RWPE2 (cell line): ENCODE results near the gene PSME3IP1.

Experiments used
- ATAC-seq: fragments of 200-7000 bp; cut with Tn5 transposase; 3 replicates; pipeline ENCODE4 v1.9.1; 2021; ENCODE audit warnings: low read depth
- DNase-seq: peaks from one replicate; pipeline ENCODE4 v3.0.0-alpha.2; 2020; ENCODE audit warnings: low spot score
- H3K27ac ChIP-seq: fragments of 450-650 bp; 2 replicates; pipeline ENCODE4 v1.5.1; 2017; ENCODE audit warnings: mild to moderate bottlenecking; ENCODE audit not compliant: poor library complexity, severe bottlenecking
- H3K27me3 ChIP-seq: fragments of 250-450 bp; sonication (Bioruptor Pico); 2 replicates; pipeline ENCODE4 v1.5.1; 2021; ENCODE audit warnings: mild to moderate bottlenecking, moderate library complexity; ENCODE audit not compliant: insufficient read depth, poor library complexity, severe bottlenecking
- H3K36me3 ChIP-seq: fragments of 250-450 bp; sonication (Bioruptor Pico); 2 replicates; pipeline ENCODE4 v1.5.1; 2020; ENCODE audit warnings: low read depth, mild to moderate bottlenecking, moderate library complexity
- H3K4me1 ChIP-seq: fragments of 250-450 bp; sonication (Bioruptor Pico); 2 replicates; pipeline ENCODE4 v1.5.1; 2021; ENCODE audit warnings: mild to moderate bottlenecking, moderate library complexity; ENCODE audit not compliant: insufficient read depth, poor library complexity, severe bottlenecking
- H3K4me3 ChIP-seq: fragments of 250-450 bp; sonication (Bioruptor Pico); 2 replicates; pipeline ENCODE4 v1.5.1; 2021; ENCODE audit warnings: mild to moderate bottlenecking, moderate library complexity; ENCODE audit not compliant: severe bottlenecking
- H3K9me3 ChIP-seq: fragments of 250-450 bp; sonication (Bioruptor Pico); 2 replicates; pipeline ENCODE4 v1.5.1; 2021; ENCODE audit warnings: mild to moderate bottlenecking, moderate library complexity; ENCODE audit not compliant: severe bottlenecking
- CTCF ChIP-seq: fragments of 450-650 bp; IDR thresholded peaks from one replicate; pipeline ENCODE4 v1.5.1; 2017; ENCODE audit warnings: mild to moderate bottlenecking, moderate library complexity; ENCODE audit not compliant: poor library complexity, severe bottlenecking

PSME3IP1 gene

GRCh38 chr16:57185945-57186871 is at the start of gene PSME3IP1, which contains the start of gene RSPRY1:
Gene PSME3IP1, minus strand, starts transcription at chr16:57186039. Its CDS starts 12,185 bp downstream, at chr16:57173854.
Gene RSPRY1, plus strand, starts transcription at chr16:57186329. Its CDS starts 18,330 bp downstream, at chr16:57204659.
- no peaks in the 10 kb centered on the region for H3K27me3 ChIP-seq
- H3K4me3 ChIP-seq: peak within 1 kb of the TSS; percentile 79
- peaks cover 20% of the 10 kb centered on the region for H3K4me1 ChIP-seq
- no peaks in the 10 kb centered on the region for H3K9me3 ChIP-seq
- DNase-seq: peak; percentile 98
- peak; percentile 92 for ATAC-seq
- peaks cover 5% of the 10 kb centered on the region; the same call in 1 of the 2 replicates for H3K36me3 ChIP-seq
- peak within 1 kb of the TSS; percentile 84 for H3K27ac ChIP-seq
- TF ChIP-seq CTCF: no peak

- Histone ChIP-seq H3K27ac (no peak overlapping the region), H3K9me3 (no peaks in the 10 kb centered on the region), H3K4me1 (no peaks in the 10 kb centered on the region), H3K36me3 (peaks cover 93% of the 10 kb centered on the region), H3K27me3 (no peaks in the 10 kb centered on the region), H3K4me3 (no peak overlapping the region)
- TF ChIP-seq CTCF: no peak
- ATAC-seq (peak; percentile 19; the same call in 1 of the 3 replicates), DNase-seq (no peak)
Measured at GRCh38 chr16:57235128-57236021, 49.5 kb upstream of the PSME3IP1 start.

GRCh38 chr16:57234707-57235092 is 48.9 kb upstream of the PSME3IP1 start:
- no peak overlapping the region for H3K27ac ChIP-seq
- peaks cover 95% of the 10 kb centered on the region for H3K36me3 ChIP-seq
- TF ChIP-seq CTCF: no peak

GRCh38 chr16:57233944-57234706 is 48.3 kb upstream of the PSME3IP1 start:
- DNase-seq (no peak), ATAC-seq (no peak)
- Histone ChIP-seq H3K9me3 (no peaks in the 10 kb centered on the region), H3K4me3 (no peak overlapping the region), H3K27ac (no peak overlapping the region), H3K4me1 (no peaks in the 10 kb centered on the region), H3K36me3 (peaks cover 93% of the 10 kb centered on the region), H3K27me3 (no peaks in the 10 kb centered on the region)
- no peak for TF ChIP-seq CTCF

More at GRCh38 chr16:57234707-57235092, 48.9 kb upstream of the PSME3IP1 start:
- no peak for ATAC-seq
- DNase-seq: no peak
- Histone ChIP-seq H3K4me1 (no peaks in the 10 kb centered on the region), H3K9me3 (no peaks in the 10 kb centered on the region), H3K27me3 (no peaks in the 10 kb centered on the region), H3K4me3 (no peak overlapping the region)
